B cell (primary cell): ENCODE data around the gene GNPAT.

Experiments
- EZH2 ChIP-seq: IDR thresholded peaks from 2 replicates; pipeline ENCODE4 v1.6.1; 2012; ENCODE audit warnings: borderline replicate concordance, low read depth, mild to moderate bottlenecking, moderate library complexity, low read length; ENCODE audit not compliant: insufficient read depth, poor library complexity, severe bottlenecking
- TF ChIP-seq, protein P1 (sequence below): fragments of 200-600 bp; IDR thresholded peaks from one replicate; pipeline ENCODE4 v1.8.0; 2022; ENCODE audit warnings: antibody characterized with exemption, mild to moderate bottlenecking

GRCh38 chr1:231213831-231214573 is 27.0 kb upstream of the GNPAT start:
- TF ChIP-seq, protein P1, sequence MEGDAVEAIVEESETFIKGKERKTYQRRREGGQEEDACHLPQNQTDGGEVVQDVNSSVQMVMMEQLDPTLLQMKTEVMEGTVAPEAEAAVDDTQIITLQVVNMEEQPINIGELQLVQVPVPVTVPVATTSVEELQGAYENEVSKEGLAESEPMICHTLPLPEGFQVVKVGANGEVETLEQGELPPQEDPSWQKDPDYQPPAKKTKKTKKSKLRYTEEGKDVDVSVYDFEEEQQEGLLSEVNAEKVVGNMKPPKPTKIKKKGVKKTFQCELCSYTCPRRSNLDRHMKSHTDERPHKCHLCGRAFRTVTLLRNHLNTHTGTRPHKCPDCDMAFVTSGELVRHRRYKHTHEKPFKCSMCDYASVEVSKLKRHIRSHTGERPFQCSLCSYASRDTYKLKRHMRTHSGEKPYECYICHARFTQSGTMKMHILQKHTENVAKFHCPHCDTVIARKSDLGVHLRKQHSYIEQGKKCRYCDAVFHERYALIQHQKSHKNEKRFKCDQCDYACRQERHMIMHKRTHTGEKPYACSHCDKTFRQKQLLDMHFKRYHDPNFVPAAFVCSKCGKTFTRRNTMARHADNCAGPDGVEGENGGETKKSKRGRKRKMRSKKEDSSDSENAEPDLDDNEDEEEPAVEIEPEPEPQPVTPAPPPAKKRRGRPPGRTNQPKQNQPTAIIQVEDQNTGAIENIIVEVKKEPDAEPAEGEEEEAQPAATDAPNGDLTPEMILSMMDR: no peak
- no peak for TF ChIP-seq EZH2
